Natural killer cell (primary cell): Measurements from ENCODE around the gene CDC42EP3. TPM values are rescaled to one million over a fixed set of nuclear protein-coding genes. Genes with fewer than 3 reads are reported as not detected.

Experiments
- ATAC-seq, 3 donors: fragments of 150-1000 bp in 2 of 3; fragments of 200-7000 bp in 1 of 3; cut with Tn5 transposase; 1 replicate in 1 of 3; 2 replicates in 2 of 3; pipeline ENCODE4 v1.10.0; 2021; ENCODE audit warnings: mild to moderate bottlenecking in 2 of 3, moderate library complexity in 2 of 3
- DNase-seq, 2 donors: peaks; one replicate each; pipeline versions ENCODE4 v3.0.0 to v3.0.0-alpha.2; 2013 to 2021; ENCODE audit warnings: mixed read lengths in 1 of 2
- H3K27ac ChIP-seq: one replicate; pipeline ENCODE4 v1.5.1; 2013; ENCODE audit warnings: mild to moderate bottlenecking, low read length
- H3K27me3 ChIP-seq: one replicate; pipeline ENCODE4 v1.6.1; 2013; ENCODE audit warnings: low read length; ENCODE audit not compliant: control insufficient read depth, insufficient read depth
- H3K36me3 ChIP-seq: one replicate; pipeline ENCODE4 v1.6.1; 2013; ENCODE audit warnings: low read length; ENCODE audit not compliant: control insufficient read depth, insufficient read depth
- H3K4me1 ChIP-seq: one replicate; pipeline ENCODE4 v1.6.1; 2013; ENCODE audit warnings: low read length; ENCODE audit not compliant: control insufficient read depth, insufficient read depth
- H3K4me3 ChIP-seq: one replicate; pipeline ENCODE4 v1.5.1; 2013; ENCODE audit warnings: low read length
- H3K9me3 ChIP-seq: one replicate; pipeline ENCODE4 v1.6.1; 2013; ENCODE audit warnings: low read length; ENCODE audit not compliant: control insufficient read depth, insufficient read depth
- H3K27ac Mint-ChIP-seq, 2 donors: one replicate each; pipeline ENCODE4 v1.8.0; 2022; ENCODE audit warnings: mild to moderate bottlenecking in 2 of 2, mixed read lengths in 2 of 2, moderate library complexity in 1 of 2
- H3K27me3 Mint-ChIP-seq, 2 donors: one replicate each; pipeline ENCODE4 v1.8.0; 2022; ENCODE audit warnings: low read depth in 2 of 2, mixed read lengths in 2 of 2
- H3K36me3 Mint-ChIP-seq: one replicate; pipeline ENCODE4 v1.8.0; 2022; ENCODE audit warnings: mixed read lengths
- H3K4me1 Mint-ChIP-seq, 2 donors: one replicate each; pipeline ENCODE4 v1.8.0; 2022; ENCODE audit warnings: mixed read lengths in 2 of 2
- H3K4me3 Mint-ChIP-seq: one replicate; pipeline ENCODE4 v1.8.0; 2022; ENCODE audit warnings: mild to moderate bottlenecking, moderate library complexity, mixed read lengths
- H3K9me3 Mint-ChIP-seq, 2 donors: one replicate each; pipeline ENCODE4 v1.8.0; 2022; ENCODE audit warnings: mixed read lengths in 2 of 2
- WGBS: methylation state at CpG from one replicate; pipeline ENCODE4 v1.1.7; 2013; ENCODE audit warnings: missing lambda C conversion rate; ENCODE audit not compliant: insufficient coverage; 5-methylcytosine and 5-hydroxymethylcytosine counted together
- intact Hi-C: fragments of 100-400 bp; cut with micrococcal nuclease; formaldehyde crosslinking; loops from one replicate; pipeline ENCODE4 v1.14.2; 2022
- total RNA-seq, 4 donors: library from RNA; stranded (reverse); fragments of 120-200 nt in 1 of 4; gene quantifications; one replicate each; pipeline versions ENCODE4 v1.2.3 to v1.2.4, GENCODE V29; 2013 to 2022
- TF ChIP-seq, protein P1 (sequence below): fragments of 200-600 bp; IDR thresholded peaks from one replicate; pipeline ENCODE4 v1.8.0; 2022; ENCODE audit warnings: antibody characterized with exemption

The CDC42EP3 gene
- total RNA-seq, 3 donors from 2014 or later (not counting 1 experiment from before 2014, with no cell fraction given): 73.9 to 105 (median 84.6) TPM

DNA sequence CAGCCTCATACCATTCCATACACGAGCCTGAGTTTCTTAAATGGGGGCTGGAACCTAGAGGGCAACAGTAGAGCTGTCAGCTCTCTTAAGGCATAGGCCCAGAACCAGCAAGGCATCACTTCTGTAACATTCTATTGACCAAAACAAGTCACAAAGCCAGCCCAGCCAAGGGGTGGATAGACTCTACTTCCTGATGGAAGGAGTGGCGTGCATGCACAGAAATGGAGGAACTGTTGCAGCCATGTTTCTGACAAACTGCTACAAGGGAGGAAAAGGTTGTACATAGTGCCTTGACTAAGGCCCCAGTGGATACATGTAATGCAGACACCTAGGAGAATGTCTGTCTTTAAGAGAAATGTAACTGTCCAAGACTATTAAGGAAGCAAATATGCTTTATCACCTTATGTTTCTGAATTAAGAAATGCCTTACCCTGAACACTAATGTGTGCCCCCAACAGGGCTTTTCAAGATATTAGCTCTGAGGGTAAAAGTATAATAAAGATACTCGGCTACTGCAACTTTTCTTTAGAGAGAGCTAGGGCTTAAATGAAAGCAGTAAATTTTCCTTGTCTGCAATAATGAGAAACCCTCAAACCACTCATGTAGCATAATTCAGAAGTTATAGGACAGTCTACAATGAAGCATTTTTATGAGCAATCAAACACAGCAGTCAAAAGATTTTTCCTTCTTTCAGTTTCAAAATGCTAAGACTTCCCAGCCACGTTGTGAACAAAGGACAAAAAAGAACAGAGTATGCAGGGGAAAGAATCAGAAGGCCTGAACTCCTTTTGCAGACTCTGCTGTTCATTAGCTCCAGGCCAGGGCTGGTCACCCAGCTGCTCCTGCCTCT lies 35.1 kb upstream of the CDC42EP3 start:
- TF ChIP-seq, protein P1, sequence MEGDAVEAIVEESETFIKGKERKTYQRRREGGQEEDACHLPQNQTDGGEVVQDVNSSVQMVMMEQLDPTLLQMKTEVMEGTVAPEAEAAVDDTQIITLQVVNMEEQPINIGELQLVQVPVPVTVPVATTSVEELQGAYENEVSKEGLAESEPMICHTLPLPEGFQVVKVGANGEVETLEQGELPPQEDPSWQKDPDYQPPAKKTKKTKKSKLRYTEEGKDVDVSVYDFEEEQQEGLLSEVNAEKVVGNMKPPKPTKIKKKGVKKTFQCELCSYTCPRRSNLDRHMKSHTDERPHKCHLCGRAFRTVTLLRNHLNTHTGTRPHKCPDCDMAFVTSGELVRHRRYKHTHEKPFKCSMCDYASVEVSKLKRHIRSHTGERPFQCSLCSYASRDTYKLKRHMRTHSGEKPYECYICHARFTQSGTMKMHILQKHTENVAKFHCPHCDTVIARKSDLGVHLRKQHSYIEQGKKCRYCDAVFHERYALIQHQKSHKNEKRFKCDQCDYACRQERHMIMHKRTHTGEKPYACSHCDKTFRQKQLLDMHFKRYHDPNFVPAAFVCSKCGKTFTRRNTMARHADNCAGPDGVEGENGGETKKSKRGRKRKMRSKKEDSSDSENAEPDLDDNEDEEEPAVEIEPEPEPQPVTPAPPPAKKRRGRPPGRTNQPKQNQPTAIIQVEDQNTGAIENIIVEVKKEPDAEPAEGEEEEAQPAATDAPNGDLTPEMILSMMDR: no peak
- H3K4me1 Mint-ChIP-seq: peaks cover 15 to 21% of the 10 kb centered on the region in 2 donors
- no peak overlapping the region for H3K27ac Mint-ChIP-seq

DNA sequence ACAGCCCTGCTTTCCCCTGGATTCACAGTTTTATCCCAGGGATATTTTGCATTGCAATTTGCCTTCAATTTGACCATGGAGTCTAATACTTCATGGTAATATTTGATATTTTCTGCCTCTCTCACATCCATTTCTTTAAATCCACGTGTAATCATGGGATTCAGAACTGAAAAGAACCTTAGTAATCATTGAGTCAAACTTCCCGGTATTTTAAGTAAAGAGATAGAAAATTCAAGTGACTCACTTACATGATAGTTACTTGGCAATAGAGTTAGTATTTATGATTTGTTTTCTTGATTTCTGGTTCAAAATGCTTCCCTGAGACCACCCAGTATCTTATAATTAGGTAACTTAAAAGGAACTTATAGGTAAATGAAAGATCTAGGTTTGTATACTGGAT lies 33.7 kb upstream of the CDC42EP3 start:
- peaks cover 0 to 4% of the 10 kb centered on the region in 2 donors for H3K27me3 Mint-ChIP-seq
- DNase-seq (no peak), ATAC-seq (no peak)
- H3K9me3 Mint-ChIP-seq: no peaks in the 10 kb centered on the region
- Histone ChIP-seq H3K4me3 (no peak overlapping the region), H3K4me1 (no peaks in the 10 kb centered on the region), H3K27me3 (no peaks in the 10 kb centered on the region), H3K9me3 (no peaks in the 10 kb centered on the region), H3K36me3 (no peaks in the 10 kb centered on the region), H3K27ac (no peak overlapping the region)
- H3K27ac Mint-ChIP-seq: no peak overlapping the region
- peaks cover 2 to 12% of the 10 kb centered on the region in 2 donors for H3K4me1 Mint-ChIP-seq
- no peaks in the 10 kb centered on the region for H3K36me3 Mint-ChIP-seq
- intact Hi-C loops: no loop called here
- TF ChIP-seq, protein P1: no peak
- 83% methylated on average over 2 of the region's 2 CpGs for WGBS
- H3K4me3 Mint-ChIP-seq: no peak overlapping the region

More for the DNA sequence above, 35.1 kb upstream of the CDC42EP3 start:
- no peak overlapping the region for H3K4me3 ChIP-seq
- H3K36me3 ChIP-seq: no peaks in the 10 kb centered on the region
- H3K36me3 Mint-ChIP-seq: no peaks in the 10 kb centered on the region
- no peaks in the 10 kb centered on the region for H3K9me3 Mint-ChIP-seq
- no peak for ATAC-seq
- WGBS: 65% methylated on average over 3 of the region's 4 CpGs
- intact Hi-C loops: no loop called here
- peaks cover 8% of the 10 kb centered on the region for H3K4me1 ChIP-seq
- no peaks in the 10 kb centered on the region for H3K27me3 ChIP-seq
- no peaks in the 10 kb centered on the region for H3K9me3 ChIP-seq
- peaks cover 0 to 4% of the 10 kb centered on the region in 2 donors for H3K27me3 Mint-ChIP-seq
- no peak for DNase-seq
- H3K27ac ChIP-seq: no peak overlapping the region
- no peak overlapping the region for H3K4me3 Mint-ChIP-seq

DNA sequence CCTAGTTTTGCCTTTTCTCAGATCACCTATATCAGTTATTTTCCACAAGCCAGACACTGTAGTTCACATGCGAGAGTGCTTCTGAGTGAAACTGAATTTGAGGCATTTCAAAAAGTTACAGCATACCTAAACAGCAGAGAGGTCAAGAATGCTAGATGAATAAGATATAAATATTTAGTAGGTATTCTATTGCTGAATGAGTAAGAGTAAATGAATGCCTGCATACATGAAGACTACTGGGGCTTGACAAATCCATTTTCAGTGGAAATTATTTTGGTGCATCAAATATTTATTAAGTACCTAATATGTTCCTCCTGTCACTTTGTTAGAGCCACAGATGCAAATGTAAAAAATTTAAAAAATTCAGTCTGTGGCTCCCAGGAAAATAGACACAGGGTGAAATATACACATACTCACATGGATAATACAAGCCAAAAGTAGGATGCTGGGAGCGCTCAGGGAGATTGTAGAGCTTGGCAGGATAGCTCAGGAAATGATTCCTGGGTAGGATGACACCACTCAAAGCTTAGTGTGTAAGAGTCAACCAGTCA lies 27.6 kb upstream of the CDC42EP3 start:
- H3K27me3 Mint-ChIP-seq: peaks cover 0 to 1% of the 10 kb centered on the region in 2 donors
- ATAC-seq: no peak
- Histone ChIP-seq H3K36me3 (no peaks in the 10 kb centered on the region), H3K4me3 (no peak overlapping the region), H3K27me3 (no peaks in the 10 kb centered on the region), H3K4me1 (no peaks in the 10 kb centered on the region), H3K27ac (no peak overlapping the region), H3K9me3 (no peaks in the 10 kb centered on the region)
- TF ChIP-seq, protein P1: no peak
- no peak overlapping the region for H3K27ac Mint-ChIP-seq
- intact Hi-C loops: no loop called here
- H3K36me3 Mint-ChIP-seq: no peaks in the 10 kb centered on the region
- H3K4me1 Mint-ChIP-seq: no peaks in the 10 kb centered on the region
- no peak overlapping the region for H3K4me3 Mint-ChIP-seq
- no peak for DNase-seq
- H3K9me3 Mint-ChIP-seq: no peaks in the 10 kb centered on the region
- WGBS: 98% methylated on average over 2 of the region's 2 CpGs
